Activated naive CD4-positive, alpha-beta T cell treated with Interleukin-2 at 50 U/mL for 16 hours (primary cell): ENCODE measurements around the gene RAPGEF4.

Experiments
- DNase-seq: peaks from one replicate; pipeline ENCODE4 v3.0.0-alpha.2; 2020

Gene RAPGEF4

GRCh38 chr2:172833898-172834297, 98.3 kb downstream of the RAPGEF4 start:
- DNase-seq, result no peak

DNA sequence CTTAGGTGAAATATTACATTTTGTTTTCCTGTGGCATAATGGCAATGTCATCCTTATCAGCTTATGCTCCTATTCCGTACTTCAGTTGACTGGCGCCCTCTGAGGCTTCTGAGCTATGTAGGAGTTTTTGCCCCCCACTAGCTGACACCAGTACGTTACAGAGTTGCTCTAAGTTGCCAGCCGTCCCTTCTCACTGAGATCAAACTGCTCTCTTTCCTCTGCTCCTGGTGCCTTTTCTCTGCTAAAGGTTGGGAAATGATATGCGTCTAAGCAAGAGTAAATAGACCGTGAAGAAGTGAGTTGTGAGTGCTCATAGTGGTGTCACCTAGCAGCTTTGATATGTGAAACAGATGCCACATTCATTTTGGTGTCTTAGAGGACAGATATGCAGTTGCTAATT, 99.2 kb downstream of the RAPGEF4 start:
- no peak for DNase-seq

DNA sequence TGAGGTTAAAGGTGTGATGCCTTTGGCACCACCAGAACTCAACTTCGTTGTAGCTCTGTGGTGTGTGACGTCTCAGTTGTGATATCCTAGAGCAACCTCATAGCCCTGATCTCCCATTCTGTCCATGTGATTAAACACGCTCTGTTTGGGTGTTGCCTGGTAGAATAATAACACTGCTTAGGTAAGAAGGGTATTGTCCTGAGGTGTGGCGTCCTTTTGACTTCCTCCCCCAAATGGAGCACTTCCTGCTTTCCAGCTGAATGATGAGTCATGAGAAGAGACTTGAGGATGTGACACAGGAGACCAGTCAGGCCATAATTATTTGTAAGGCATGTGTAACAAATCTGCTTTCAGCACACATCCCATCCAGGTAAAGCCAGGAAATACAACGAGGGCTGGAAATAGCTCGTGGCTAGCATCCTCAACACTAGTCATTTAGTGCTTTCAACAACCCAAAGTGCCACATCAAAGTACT, 100.7 kb downstream of the RAPGEF4 start:
- no peak for DNase-seq

GRCh38 chr2:172836827-172837226, 101.2 kb downstream of the RAPGEF4 start:
- DNase-seq, result no peak

GRCh38 chr2:172839446-172839845, 103.8 kb downstream of the RAPGEF4 start:
- DNase-seq, result no peak

GRCh38 chr2:172842511-172843265, 107.0 kb downstream of the RAPGEF4 start:
- no peak for DNase-seq

DNA sequence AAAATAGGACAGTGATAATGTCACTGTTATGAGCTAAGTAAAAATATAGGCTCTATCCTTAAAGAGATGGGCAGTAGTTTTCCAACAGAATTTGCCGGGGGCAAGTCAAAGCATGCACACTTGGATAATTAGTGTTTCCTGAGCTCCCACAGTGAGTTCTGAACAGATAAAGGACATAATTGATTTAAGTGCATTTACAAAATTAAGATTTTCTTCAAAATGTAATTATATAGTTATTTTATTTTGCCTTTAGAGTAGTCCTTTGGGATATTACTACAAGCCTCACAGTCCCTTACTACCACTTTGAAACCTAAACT, 107.6 kb downstream of the RAPGEF4 start:
- no peak for DNase-seq

GRCh38 chr2:172843902-172844715, 108.5 kb downstream of the RAPGEF4 start:
- DNase-seq, result no peak

- DNase-seq, result no peak
Measured at GRCh38 chr2:172845028-172845630, 109.5 kb downstream of the RAPGEF4 start.

DNA sequence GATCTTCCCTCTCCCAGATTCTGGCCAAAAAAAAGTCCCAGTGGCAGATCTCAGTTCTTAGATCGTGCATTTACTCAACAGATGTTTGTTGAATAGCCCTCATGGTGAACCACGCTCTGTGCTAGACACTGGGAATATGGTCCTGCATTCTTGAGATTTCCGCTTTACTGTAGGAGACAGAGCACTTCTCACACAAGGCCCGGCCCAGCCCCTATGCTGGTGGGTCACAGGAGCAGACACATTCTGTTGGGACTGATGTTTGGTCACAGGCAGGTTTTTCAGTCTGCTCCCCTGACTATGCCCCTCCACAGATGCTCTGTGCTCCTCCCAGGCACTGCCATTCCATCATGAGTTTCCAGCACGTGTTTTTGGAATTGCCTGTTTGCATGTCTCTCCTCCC, 110.9 kb downstream of the RAPGEF4 start:
- DNase-seq, result no peak

GRCh38 chr2:172847188-172847587, 111.5 kb downstream of the RAPGEF4 start:
- DNase-seq, result no peak

DNA sequence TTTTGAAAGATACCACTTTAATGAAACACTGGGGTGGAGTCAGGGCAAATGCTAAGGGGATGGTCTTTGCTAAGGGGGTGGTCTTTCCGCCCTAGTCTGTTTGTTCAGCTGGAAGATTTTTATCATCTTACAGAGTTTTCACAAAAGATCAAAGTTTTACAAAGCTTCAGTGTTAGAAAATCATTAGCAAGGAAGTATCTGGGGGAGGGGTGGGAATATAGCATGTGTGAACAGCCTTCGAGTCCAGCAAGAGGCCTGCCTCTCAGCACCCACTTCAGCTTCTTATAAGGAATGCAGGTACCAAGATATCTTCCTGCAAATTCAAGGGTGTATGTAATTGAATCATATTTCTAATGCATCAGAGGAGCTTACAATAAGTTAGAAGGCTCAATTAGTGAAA, 112.9 kb downstream of the RAPGEF4 start:
- no peak for DNase-seq

DNA sequence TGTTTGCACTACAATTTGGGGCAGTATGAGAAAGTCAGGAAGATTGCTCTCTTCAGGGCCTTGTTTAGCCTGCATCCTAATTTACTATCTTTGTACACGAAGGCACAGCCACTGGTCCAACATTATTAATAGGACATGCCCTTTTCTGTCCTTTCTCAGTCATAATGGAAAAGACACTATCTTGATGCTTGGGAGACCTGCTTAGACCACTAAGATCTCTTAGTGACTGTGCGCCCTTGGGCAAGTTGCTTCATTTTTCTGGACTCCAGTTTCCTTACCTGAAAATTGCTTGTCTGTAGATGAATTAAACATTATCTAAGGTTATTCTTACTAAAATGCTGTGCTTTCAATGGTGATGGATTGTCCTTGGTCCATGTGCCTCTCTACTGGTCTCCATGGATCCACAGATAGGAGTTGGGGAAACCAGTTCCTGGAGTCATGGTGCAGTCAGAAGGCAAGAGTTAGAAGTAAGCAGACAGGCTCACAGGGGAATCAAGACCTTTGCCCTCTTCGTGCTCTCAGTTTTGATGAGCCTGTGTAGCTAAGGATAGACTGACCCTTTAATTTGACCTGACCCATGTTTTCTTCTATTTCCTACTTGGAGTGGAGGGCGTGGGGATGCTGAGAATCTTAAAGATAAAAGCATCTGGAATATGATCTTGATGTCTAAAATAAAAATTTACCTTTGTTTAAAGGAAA, 114.0 kb downstream of the RAPGEF4 start:
- no peak for DNase-seq

GRCh38 chr2:172855588-172855987, 119.9 kb downstream of the RAPGEF4 start:
- DNase-seq, result no peak

- DNase-seq, result no peak
Measured at GRCh38 chr2:172856606-172857005, 121.0 kb downstream of the RAPGEF4 start.

GRCh38 chr2:172858473-172858745, 122.8 kb downstream of the RAPGEF4 start:
- DNase-seq, result no peak

GRCh38 chr2:172859581-172860335, 124.1 kb downstream of the RAPGEF4 start:
- DNase-seq, result no peak

DNA sequence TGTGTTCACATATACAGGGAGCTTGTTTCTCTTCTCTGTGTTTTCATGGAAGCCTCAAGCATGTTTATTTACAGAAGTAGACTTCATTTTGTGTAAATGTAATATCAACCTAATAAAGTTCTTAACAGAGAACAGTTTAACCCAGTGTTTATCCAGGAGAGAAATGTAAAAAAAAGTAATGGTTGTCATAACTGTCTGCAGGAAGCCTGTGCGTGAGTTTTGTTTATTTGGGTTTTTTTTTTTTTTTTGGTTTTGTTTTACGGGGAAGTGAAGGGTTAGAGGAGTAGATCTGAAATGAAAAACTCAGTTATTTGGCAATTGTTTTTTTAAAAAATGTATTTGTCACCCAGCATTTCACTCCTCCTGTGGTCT, 124.7 kb downstream of the RAPGEF4 start:
- DNase-seq, result no peak

DNA sequence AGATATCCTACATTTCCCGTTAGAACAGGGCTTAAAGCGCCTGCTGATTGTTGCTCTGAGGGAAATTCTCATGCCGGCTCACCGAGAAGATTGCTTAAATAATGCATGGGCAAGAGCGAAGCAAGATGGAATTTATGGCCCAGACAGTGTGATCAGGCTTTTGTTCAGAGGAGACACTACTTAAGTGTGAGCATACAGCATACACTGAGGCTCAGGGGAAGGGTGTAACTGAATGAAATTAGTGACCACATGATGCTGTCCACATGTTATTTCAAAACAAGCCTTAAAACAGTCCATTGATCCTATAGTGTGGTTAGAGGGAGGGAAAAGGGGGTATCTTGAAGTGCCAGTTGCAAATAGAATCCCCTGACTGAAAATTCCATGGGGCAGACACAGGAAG, 125.5 kb downstream of the RAPGEF4 start:
- DNase-seq, result no peak

GRCh38 chr2:172861656-172862476, 126.2 kb downstream of the RAPGEF4 start:
- no peak for DNase-seq

DNA sequence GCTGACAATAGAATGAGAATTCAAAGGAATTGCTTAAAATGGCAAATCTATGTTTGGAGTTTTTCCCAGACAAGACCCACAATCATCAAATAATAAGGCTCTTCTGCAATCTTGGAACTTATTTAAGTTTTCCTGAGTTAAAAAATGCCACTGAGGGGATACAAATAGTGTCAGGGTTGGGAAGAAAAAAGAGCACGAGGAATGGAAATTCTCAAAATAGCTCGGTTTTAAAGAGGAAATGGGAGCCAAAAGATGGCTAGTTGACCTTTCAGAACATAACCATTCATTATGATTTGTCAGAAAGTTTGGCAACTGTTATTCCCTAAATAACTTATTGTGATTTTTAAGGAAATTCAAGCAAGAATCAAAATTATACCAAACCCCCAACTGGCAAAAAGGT, 127.7 kb downstream of the RAPGEF4 start:
- no peak for DNase-seq

DNA sequence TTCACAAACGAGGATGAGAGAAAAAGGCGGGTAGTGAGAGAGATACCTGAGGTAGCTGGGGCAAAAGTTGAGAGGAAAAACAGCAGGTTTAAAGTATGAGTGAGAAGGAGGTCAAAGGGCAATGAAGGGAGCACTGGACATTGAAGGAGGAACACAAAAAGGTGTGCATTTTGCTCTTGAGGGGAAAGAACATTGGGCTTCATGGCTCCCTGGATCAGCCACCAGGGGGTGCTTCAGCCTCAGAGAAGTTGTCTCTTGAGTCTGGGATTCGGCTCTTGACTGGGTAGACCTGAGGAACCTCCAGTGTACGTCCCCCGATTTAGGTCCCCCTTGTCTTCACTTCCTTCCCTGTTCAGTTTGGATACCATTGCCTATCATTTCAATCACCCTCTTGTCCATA, 128.5 kb downstream of the RAPGEF4 start:
- DNase-seq, result peak; percentile 2
